HT1080 (cell line): ENCODE data around the gene RAD52. TPM values are rescaled to one million over a fixed set of nuclear protein-coding genes. Genes with fewer than 3 reads are reported as not detected.

Source experiments
- DNase-seq: peaks from one replicate; pipeline ENCODE4 v3.0.0-alpha.2; 2015; ENCODE audit warnings: low read depth
- total RNA-seq: library from RNA; depleted of rRNA; stranded (reverse); fragments of >200 nt; shearing (Covaris generic); gene quantifications from 2 replicates; pipeline ENCODE4 v1.2.3, GENCODE V29; 2014

The RAD52 gene
- total RNA-seq, 1 experiment from 2014 or later: 9.9 TPM

- no peak for DNase-seq
Measured at GRCh38 chr12:916240-916639, 33.3 kb downstream of the RAD52 start.

- peak; percentile 26 for DNase-seq
Measured at GRCh38 chr12:915090-915489, 34.4 kb downstream of the RAD52 start.

- peak; percentile 96 for DNase-seq
Measured at GRCh38 chr12:913919-914698, 35.4 kb downstream of the RAD52 start.

GRCh38 chr12:912466-913235 is 36.8 kb downstream of the RAD52 start:
- no peak for DNase-seq

GRCh38 chr12:911191-911826 is 38.2 kb downstream of the RAD52 start:
- DNase-seq: no peak

GRCh38 chr12:910416-910815 is 39.1 kb downstream of the RAD52 start:
- DNase-seq: no peak

- no peak for DNase-seq
Measured at GRCh38 chr12:909861-910260, 39.6 kb downstream of the RAD52 start.

- DNase-seq: no peak
Measured at GRCh38 chr12:907413-908185, 41.9 kb downstream of the RAD52 start.

GRCh38 chr12:906062-906585 is 43.4 kb downstream of the RAD52 start:
- no peak for DNase-seq

- DNase-seq: no peak
Measured at GRCh38 chr12:905261-906031, 44.0 kb downstream of the RAD52 start.

- DNase-seq: no peak
Measured at GRCh38 chr12:904010-904414, 45.5 kb downstream of the RAD52 start.

- no peak for DNase-seq
Measured at GRCh38 chr12:903055-903454, 46.4 kb downstream of the RAD52 start.

GRCh38 chr12:902581-902980 is 46.9 kb downstream of the RAD52 start:
- DNase-seq: no peak

- DNase-seq: no peak
Measured at GRCh38 chr12:897386-897785, 52.1 kb downstream of the RAD52 start.

GRCh38 chr12:896031-896430 is 53.5 kb downstream of the RAD52 start:
- no peak for DNase-seq

- DNase-seq: no peak
Measured at GRCh38 chr12:894226-894625, 55.3 kb downstream of the RAD52 start.

- DNase-seq: no peak
Measured at GRCh38 chr12:886206-886605, 63.3 kb downstream of the RAD52 start.

- DNase-seq: no peak
Measured at GRCh38 chr12:885701-886100, 63.8 kb downstream of the RAD52 start.

- no peak for DNase-seq
Measured at GRCh38 chr12:884746-885414, 64.6 kb downstream of the RAD52 start.

- DNase-seq: no peak
Measured at GRCh38 chr12:880656-881055, 68.8 kb downstream of the RAD52 start.
